ENCODE measurements around the gene RAB5A. TPM values are rescaled to one million over a fixed set of nuclear protein-coding genes. Genes with fewer than 3 reads are reported as not detected.
"Not testable (repeated sequence)": the region's sequence is repeated elsewhere in the genome, so short reads cannot be mapped to it uniquely, and the experiment has no call there.

Gene RAB5A
- total RNA-seq, 1 donor from 2014 or later = 106 TPM

DNA sequence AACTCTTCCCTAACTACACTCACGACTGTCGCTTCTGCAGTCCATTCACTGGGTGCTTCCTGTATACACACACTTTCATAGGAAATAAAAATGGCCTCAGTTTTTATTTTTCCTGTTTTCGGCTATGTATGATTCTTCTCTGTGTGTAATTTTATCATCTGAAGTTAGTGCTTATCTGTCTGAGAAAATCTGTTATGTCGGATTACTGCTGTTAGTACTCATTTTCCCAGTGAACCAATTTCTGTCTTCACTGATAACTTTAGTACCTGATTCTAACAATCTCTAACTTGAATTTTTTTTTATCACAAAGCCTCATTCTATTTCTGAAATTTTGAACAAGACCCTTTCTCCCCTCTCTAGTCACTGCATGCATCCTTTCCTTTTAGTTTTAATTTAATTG lies 20.9 kb downstream of the RAB5A start:
- no peak for FAIRE-seq
- Histone ChIP-seq H2AFZ (ENCODE audit: low read depth, low read length) (no peak overlapping the region), H3K9me3 (ENCODE audit: insufficient read depth, low read depth, low read length) (no peaks in the 10 kb centered on the region), H3K4me3 (ENCODE audit: insufficient read depth, low read depth, low read length) (no peak overlapping the region), H4K20me1 (ENCODE audit: insufficient read depth, low read length) (peaks cover 89% of the 10 kb centered on the region), H3K36me3 (ENCODE audit: insufficient read depth, low read length) (no peaks in the 10 kb centered on the region), H3K9ac (ENCODE audit: low read length) (no peak overlapping the region), H3K79me2 (ENCODE audit: insufficient read depth, low read length) (peaks cover 99% of the 10 kb centered on the region), H3K27me3 (ENCODE audit: insufficient read depth, low read length) (no peaks in the 10 kb centered on the region), H3K4me2 (ENCODE audit: low read length) (no peak overlapping the region), H3K4me1 (ENCODE audit: insufficient read depth, low read length) (peaks cover 4% of the 10 kb centered on the region), H3K27ac (ENCODE audit: low read depth, low read length) (no peak overlapping the region)
- H3K27ac Mint-ChIP-seq (ENCODE audit: unreplicated experiment) = peak overlapping the region; percentile 85
- no peaks in the 10 kb centered on the region for H3K27me3 Mint-ChIP-seq (ENCODE audit: low read depth, unreplicated experiment)
- H3K9me3 Mint-ChIP-seq (ENCODE audit: unreplicated experiment) = no peaks in the 10 kb centered on the region
- DNase-seq (ENCODE audit: low read depth) = no peak
- TF ChIP-seq EZH2 (IDR thresholded peaks at IDR 0.05; ENCODE audit: insufficient read depth, low read length) = no peak
- TF ChIP-seq, protein P1, sequence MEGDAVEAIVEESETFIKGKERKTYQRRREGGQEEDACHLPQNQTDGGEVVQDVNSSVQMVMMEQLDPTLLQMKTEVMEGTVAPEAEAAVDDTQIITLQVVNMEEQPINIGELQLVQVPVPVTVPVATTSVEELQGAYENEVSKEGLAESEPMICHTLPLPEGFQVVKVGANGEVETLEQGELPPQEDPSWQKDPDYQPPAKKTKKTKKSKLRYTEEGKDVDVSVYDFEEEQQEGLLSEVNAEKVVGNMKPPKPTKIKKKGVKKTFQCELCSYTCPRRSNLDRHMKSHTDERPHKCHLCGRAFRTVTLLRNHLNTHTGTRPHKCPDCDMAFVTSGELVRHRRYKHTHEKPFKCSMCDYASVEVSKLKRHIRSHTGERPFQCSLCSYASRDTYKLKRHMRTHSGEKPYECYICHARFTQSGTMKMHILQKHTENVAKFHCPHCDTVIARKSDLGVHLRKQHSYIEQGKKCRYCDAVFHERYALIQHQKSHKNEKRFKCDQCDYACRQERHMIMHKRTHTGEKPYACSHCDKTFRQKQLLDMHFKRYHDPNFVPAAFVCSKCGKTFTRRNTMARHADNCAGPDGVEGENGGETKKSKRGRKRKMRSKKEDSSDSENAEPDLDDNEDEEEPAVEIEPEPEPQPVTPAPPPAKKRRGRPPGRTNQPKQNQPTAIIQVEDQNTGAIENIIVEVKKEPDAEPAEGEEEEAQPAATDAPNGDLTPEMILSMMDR (IDR thresholded peaks at IDR 0.05; ENCODE audit: insufficient read depth, low read depth, low read length) = no peak
- no peak overlapping the region for H3K4me3 Mint-ChIP-seq (ENCODE audit: unreplicated experiment)
- peaks cover 8% of the 10 kb centered on the region for H3K36me3 Mint-ChIP-seq (ENCODE audit: low read depth, unreplicated experiment)
- peaks cover 25% of the 10 kb centered on the region for H3K4me1 Mint-ChIP-seq (ENCODE audit: low read depth, unreplicated experiment)

DNA sequence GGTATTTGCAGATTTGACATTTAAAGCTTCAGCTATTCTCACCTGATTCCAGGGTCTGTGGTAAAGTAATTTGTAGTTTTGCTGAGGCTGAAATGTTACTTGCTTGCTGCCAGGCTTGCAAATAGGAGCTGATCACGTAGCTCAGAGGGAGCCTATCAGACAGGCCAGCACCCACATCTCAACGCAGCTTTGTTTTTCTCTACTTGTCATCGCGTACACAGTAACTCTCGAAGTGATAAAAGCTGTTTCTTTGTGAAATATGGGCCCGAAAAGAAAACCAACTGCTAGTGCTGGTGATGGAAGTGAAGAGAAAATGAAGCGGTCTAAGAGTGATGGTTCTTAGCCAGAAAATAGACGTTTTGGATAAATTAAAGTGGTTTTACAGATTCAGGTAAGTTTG lies 23.4 kb downstream of the RAB5A start:
- Mint-ChIP-seq H3K27me3 (ENCODE audit: low read depth, unreplicated experiment) (no peaks in the 10 kb centered on the region), H3K4me3 (ENCODE audit: unreplicated experiment) (no peak overlapping the region), H3K27ac (ENCODE audit: unreplicated experiment) (peak overlapping the region; percentile 51), H3K9me3 (ENCODE audit: unreplicated experiment) (no peaks in the 10 kb centered on the region), H3K36me3 (ENCODE audit: low read depth, unreplicated experiment) (peaks cover 6% of the 10 kb centered on the region), H3K4me1 (ENCODE audit: low read depth, unreplicated experiment) (peaks cover 26% of the 10 kb centered on the region)
- Histone ChIP-seq H3K36me3 (ENCODE audit: insufficient read depth, low read length) (peaks cover 7% of the 10 kb centered on the region), H3K27me3 (ENCODE audit: insufficient read depth, low read length) (no peaks in the 10 kb centered on the region), H3K79me2 (ENCODE audit: insufficient read depth, low read length) (peaks cover 98% of the 10 kb centered on the region), H3K27ac (ENCODE audit: low read depth, low read length) (no peak overlapping the region), H3K4me3 (ENCODE audit: insufficient read depth, low read depth, low read length) (no peak overlapping the region), H3K4me2 (ENCODE audit: low read length) (no peak overlapping the region), H3K4me1 (ENCODE audit: insufficient read depth, low read length) (peaks cover 4% of the 10 kb centered on the region), H2AFZ (ENCODE audit: low read depth, low read length) (no peak overlapping the region), H3K9me3 (ENCODE audit: insufficient read depth, low read depth, low read length) (no peaks in the 10 kb centered on the region), H4K20me1 (ENCODE audit: insufficient read depth, low read length) (peaks cover 73% of the 10 kb centered on the region), H3K9ac (ENCODE audit: low read length) (no peak overlapping the region)
- TF ChIP-seq, protein P1 (IDR thresholded peaks at IDR 0.05; ENCODE audit: insufficient read depth, low read depth, low read length) = no peak
- no peak for TF ChIP-seq EZH2 (IDR thresholded peaks at IDR 0.05; ENCODE audit: insufficient read depth, low read length)
- no peak for DNase-seq (ENCODE audit: low read depth)
- FAIRE-seq = no peak

DNA sequence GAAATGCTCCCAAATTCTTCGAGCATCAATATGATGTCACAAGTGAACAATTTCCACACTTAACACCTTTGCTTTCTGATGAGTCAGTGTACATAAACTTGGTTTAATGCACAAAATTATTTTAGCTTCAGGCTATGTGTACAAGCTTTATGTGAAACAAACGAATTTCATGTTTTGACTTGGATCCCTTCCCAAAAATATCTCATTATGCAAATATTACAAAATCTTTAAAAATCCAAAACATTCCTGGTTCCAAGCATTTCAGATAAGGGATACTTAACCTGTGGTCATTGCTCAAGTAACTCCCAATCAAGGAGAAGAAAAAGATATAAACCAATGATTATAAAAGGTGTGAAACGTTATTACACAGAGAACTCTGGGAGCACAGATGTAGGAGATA lies 25.2 kb downstream of the RAB5A start:
- TF ChIP-seq, protein P1 (IDR thresholded peaks at IDR 0.05; ENCODE audit: insufficient read depth, low read depth, low read length) = no peak
- no peak for TF ChIP-seq EZH2 (IDR thresholded peaks at IDR 0.05; ENCODE audit: insufficient read depth, low read length)
- FAIRE-seq (no peak), DNase-seq (ENCODE audit: low read depth) (peak; percentile 43)
- no peaks in the 10 kb centered on the region for H3K27me3 ChIP-seq (ENCODE audit: insufficient read depth, low read length)
- Mint-ChIP-seq H3K4me1 (ENCODE audit: low read depth, unreplicated experiment) (peaks cover 26% of the 10 kb centered on the region), H3K27me3 (ENCODE audit: low read depth, unreplicated experiment) (no peaks in the 10 kb centered on the region), H3K4me3 (ENCODE audit: unreplicated experiment) (no peak overlapping the region), H3K9me3 (ENCODE audit: unreplicated experiment) (no peaks in the 10 kb centered on the region), H3K36me3 (ENCODE audit: low read depth, unreplicated experiment) (peaks cover 10% of the 10 kb centered on the region), H3K27ac (ENCODE audit: unreplicated experiment) (no peak overlapping the region)
- no peak overlapping the region for H3K9ac ChIP-seq (ENCODE audit: low read length)
- no peak overlapping the region for H3K4me3 ChIP-seq (ENCODE audit: insufficient read depth, low read depth, low read length)
- H3K27ac ChIP-seq (ENCODE audit: low read depth, low read length) = no peak overlapping the region
- no peaks in the 10 kb centered on the region for H3K9me3 ChIP-seq (ENCODE audit: insufficient read depth, low read depth, low read length)
- H3K79me2 ChIP-seq (ENCODE audit: insufficient read depth, low read length) = peaks cover 85% of the 10 kb centered on the region
- H3K4me2 ChIP-seq (ENCODE audit: low read length) = no peak overlapping the region
- peaks cover 4% of the 10 kb centered on the region for H3K4me1 ChIP-seq (ENCODE audit: insufficient read depth, low read length)
- peaks cover 20% of the 10 kb centered on the region for H3K36me3 ChIP-seq (ENCODE audit: insufficient read depth, low read length)
- peaks cover 56% of the 10 kb centered on the region for H4K20me1 ChIP-seq (ENCODE audit: insufficient read depth, low read length)
- no peak overlapping the region for H2AFZ ChIP-seq (ENCODE audit: low read depth, low read length)

DNA sequence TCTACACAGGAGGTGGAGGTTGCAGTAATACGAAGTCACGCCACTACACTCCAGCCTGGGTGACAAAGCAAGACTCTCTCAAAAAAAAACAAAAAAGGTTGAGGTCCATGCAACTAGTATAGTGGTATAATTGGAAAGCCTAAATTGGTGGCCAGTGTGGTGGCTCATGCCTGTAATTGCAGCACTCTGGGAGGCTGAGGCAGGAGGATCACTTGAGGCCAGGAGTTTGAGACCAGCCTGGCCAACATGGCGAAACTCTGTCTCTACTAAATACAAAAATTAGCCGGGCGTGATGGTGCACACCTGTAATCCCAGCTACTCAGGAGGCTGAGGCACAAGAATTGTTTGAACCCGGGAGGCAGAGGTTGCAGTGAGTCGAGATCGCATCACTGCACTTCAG lies 42.0 kb downstream of the RAB5A start:
- not testable (repeated sequence) for H3K4me2 ChIP-seq (ENCODE audit: low read length); H3K9ac ChIP-seq (ENCODE audit: low read length); H4K20me1 ChIP-seq (ENCODE audit: insufficient read depth, low read length); H3K4me3 Mint-ChIP-seq (ENCODE audit: unreplicated experiment); H3K4me1 Mint-ChIP-seq (ENCODE audit: low read depth, unreplicated experiment); H3K27me3 Mint-ChIP-seq (ENCODE audit: low read depth, unreplicated experiment); H3K27ac ChIP-seq (ENCODE audit: low read depth, low read length); H3K36me3 Mint-ChIP-seq (ENCODE audit: low read depth, unreplicated experiment); FAIRE-seq; DNase-seq (ENCODE audit: low read depth); H3K4me3 ChIP-seq (ENCODE audit: insufficient read depth, low read depth, low read length); H3K9me3 Mint-ChIP-seq (ENCODE audit: unreplicated experiment); H3K27ac Mint-ChIP-seq (ENCODE audit: unreplicated experiment); H3K79me2 ChIP-seq (ENCODE audit: insufficient read depth, low read length); H3K27me3 ChIP-seq (ENCODE audit: insufficient read depth, low read length); H3K9me3 ChIP-seq (ENCODE audit: insufficient read depth, low read depth, low read length); H3K4me1 ChIP-seq (ENCODE audit: insufficient read depth, low read length); H2AFZ ChIP-seq (ENCODE audit: low read depth, low read length)
- peaks cover 14% of the 10 kb centered on the region for H3K36me3 ChIP-seq (ENCODE audit: insufficient read depth, low read length)
